Measurements from ENCODE around the gene DSP. TPM values are rescaled to one million over a fixed set of nuclear protein-coding genes. Genes with fewer than 3 reads are reported as not detected.

DSP gene
- total and polyA plus RNA-seq, 2 of the 13 experiments (the other 11 are each of a cell fraction or from before 2014, with no cell fraction given): 89.8 to 117 TPM

DNA sequence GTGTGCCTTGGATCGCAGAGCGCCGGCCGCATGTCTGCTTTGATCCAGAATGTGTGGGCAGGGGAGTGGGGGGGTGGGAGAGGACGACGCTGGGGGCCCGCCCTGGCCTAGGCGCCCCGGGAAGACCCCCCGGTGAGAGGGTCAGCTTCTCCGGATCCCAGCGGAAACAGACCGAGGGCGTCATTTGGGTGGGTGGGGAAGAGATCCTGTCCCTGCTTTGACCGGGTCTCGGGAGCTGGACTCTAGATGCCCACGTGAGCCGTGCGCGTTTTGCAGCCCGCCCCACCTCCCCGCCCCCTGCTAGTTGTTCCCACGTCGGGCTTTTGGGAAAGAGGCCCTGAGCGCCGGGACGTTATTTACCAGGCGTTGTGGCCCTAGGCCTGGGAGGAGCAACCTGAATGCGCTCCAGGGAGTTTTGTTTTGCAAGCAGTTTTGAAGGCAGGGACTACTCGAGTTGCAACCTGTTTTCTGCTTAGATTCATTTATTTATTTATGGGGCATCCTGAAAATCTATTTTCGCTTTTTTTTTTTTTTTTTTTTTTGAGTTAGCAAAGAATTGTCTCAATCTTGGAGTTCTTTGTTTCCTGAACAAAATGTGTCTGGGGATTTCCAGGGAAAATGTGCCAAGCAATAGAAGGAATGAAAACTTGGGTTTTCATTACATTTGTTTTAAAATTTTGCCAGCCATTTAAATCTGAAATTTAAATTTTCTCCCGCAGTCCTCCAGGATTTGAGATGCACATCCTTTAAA lies 1.6 kb downstream of the DSP start (continued):
- no peak for TF ChIP-seq ZNF674 (CRISPR knock-in tag; IDR thresholded peaks at IDR 0.05; ENCODE audit: low read depth)
- TF ChIP-seq, protein P1, sequence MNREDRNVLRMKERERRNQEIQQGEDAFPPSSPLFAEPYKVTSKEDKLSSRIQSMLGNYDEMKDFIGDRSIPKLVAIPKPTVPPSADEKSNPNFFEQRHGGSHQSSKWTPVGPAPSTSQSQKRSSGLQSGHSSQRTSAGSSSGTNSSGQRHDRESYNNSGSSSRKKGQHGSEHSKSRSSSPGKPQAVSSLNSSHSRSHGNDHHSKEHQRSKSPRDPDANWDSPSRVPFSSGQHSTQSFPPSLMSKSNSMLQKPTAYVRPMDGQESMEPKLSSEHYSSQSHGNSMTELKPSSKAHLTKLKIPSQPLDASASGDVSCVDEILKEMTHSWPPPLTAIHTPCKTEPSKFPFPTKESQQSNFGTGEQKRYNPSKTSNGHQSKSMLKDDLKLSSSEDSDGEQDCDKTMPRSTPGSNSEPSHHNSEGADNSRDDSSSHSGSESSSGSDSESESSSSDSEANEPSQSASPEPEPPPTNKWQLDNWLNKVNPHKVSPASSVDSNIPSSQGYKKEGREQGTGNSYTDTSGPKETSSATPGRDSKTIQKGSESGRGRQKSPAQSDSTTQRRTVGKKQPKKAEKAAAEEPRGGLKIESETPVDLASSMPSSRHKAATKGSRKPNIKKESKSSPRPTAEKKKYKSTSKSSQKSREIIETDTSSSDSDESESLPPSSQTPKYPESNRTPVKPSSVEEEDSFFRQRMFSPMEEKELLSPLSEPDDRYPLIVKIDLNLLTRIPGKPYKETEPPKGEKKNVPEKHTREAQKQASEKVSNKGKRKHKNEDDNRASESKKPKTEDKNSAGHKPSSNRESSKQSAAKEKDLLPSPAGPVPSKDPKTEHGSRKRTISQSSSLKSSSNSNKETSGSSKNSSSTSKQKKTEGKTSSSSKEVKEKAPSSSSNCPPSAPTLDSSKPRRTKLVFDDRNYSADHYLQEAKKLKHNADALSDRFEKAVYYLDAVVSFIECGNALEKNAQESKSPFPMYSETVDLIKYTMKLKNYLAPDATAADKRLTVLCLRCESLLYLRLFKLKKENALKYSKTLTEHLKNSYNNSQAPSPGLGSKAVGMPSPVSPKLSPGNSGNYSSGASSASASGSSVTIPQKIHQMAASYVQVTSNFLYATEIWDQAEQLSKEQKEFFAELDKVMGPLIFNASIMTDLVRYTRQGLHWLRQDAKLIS (CRISPR knock-in tag; IDR thresholded peaks at IDR 0.05): peak; percentile 47; the same call in 1 of the 2 replicates
- TF ChIP-seq ZNF552 (CRISPR knock-in tag; IDR thresholded peaks at IDR 0.05; ENCODE audit: borderline replicate concordance): no peak; the same call in 1 of the 2 replicates
- TF ChIP-seq, protein P2, sequence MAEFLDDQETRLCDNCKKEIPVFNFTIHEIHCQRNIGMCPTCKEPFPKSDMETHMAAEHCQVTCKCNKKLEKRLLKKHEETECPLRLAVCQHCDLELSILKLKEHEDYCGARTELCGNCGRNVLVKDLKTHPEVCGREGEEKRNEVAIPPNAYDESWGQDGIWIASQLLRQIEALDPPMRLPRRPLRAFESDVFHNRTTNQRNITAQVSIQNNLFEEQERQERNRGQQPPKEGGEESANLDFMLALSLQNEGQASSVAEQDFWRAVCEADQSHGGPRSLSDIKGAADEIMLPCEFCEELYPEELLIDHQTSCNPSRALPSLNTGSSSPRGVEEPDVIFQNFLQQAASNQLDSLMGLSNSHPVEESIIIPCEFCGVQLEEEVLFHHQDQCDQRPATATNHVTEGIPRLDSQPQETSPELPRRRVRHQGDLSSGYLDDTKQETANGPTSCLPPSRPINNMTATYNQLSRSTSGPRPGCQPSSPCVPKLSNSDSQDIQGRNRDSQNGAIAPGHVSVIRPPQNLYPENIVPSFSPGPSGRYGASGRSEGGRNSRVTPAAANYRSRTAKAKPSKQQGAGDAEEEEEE (CRISPR knock-in tag; IDR thresholded peaks at IDR 0.05; ENCODE audit: borderline replicate concordance): no peak
- TF ChIP-seq YEATS2 (CRISPR knock-in tag; IDR thresholded peaks at IDR 0.05; ENCODE audit: borderline replicate concordance): peak; percentile 58
- TF ChIP-seq, protein P3, sequence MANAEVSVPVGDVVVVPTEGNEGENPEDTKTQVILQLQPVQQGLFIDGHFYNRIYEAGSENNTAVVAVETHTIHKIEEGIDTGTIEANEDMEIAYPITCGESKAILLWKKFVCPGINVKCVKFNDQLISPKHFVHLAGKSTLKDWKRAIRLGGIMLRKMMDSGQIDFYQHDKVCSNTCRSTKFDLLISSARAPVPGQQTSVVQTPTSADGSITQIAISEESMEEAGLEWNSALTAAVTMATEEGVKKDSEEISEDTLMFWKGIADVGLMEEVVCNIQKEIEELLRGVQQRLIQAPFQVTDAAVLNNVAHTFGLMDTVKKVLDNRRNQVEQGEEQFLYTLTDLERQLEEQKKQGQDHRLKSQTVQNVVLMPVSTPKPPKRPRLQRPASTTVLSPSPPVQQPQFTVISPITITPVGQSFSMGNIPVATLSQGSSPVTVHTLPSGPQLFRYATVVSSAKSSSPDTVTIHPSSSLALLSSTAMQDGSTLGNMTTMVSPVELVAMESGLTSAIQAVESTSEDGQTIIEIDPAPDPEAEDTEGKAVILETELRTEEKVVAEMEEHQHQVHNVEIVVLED (CRISPR knock-in tag; IDR thresholded peaks at IDR 0.05; ENCODE audit: borderline replicate concordance): no peak; the same call in 1 of the 2 replicates
- peak; percentile 42; the same call in 1 of the 2 replicates for TF ChIP-seq ARNT2 (CRISPR knock-in tag; IDR thresholded peaks at IDR 0.05; ENCODE audit: low read depth)
- TF ChIP-seq CCDC6 (CRISPR knock-in tag; IDR thresholded peaks at IDR 0.05): peak; percentile 73
- TF ChIP-seq TBL1XR1 (IDR thresholded peaks at IDR 0.05; ENCODE audit: borderline replicate concordance, low read length, partially characterized antibody): no peak
- TF ChIP-seq SIN3A (IDR thresholded peaks at IDR 0.05; ENCODE audit: borderline replicate concordance, low read depth, low read length): peak; percentile 56; the same call in 1 of the 2 replicates
- TF ChIP-seq, protein P4, sequence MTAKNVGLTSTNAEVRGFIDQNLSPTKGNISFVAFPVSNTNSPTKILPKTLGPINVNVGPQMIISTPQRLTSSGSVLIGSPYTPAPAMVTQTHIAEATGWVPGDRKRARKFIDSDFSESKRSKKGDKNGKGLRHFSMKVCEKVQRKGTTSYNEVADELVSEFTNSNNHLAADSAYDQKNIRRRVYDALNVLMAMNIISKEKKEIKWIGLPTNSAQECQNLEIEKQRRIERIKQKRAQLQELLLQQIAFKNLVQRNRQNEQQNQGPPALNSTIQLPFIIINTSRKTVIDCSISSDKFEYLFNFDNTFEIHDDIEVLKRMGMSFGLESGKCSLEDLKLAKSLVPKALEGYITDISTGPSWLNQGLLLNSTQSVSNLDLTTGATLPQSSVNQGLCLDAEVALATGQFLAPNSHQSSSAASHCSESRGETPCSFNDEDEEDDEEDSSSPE (CRISPR knock-in tag; IDR thresholded peaks at IDR 0.05): peak; percentile 69
- TF ChIP-seq PRPF4 (IDR thresholded peaks at IDR 0.05; ENCODE audit: low read depth, low read length, poor library complexity, severe bottlenecking): no peak
- no peak for TF ChIP-seq ZNF274 (CRISPR knock-in tag; IDR thresholded peaks at IDR 0.05)
- no peak for TF ChIP-seq ZNF563 (CRISPR knock-in tag; IDR thresholded peaks at IDR 0.05)
- TF ChIP-seq HNRNPLL (IDR thresholded peaks at IDR 0.05; ENCODE audit: low read depth, low read length, poor library complexity, severe bottlenecking): peak; percentile 71
- peak; percentile 75; the same call in 1 of the 2 replicates for TF ChIP-seq NFKB2 (CRISPR knock-in tag; IDR thresholded peaks at IDR 0.05; ENCODE audit: borderline replicate concordance)
- TF ChIP-seq ZNF776 (CRISPR knock-in tag; IDR thresholded peaks at IDR 0.05): no peak
- no peak; the same call in none of the 2 replicates for TF ChIP-seq PHF8 (CRISPR knock-in tag; IDR thresholded peaks at IDR 0.05)
- 0 out of 2 replicates have a peak, but pooled peaks have one; percentile 44 for TF ChIP-seq ZNF772 (CRISPR knock-in tag; IDR thresholded peaks at IDR 0.05)
- TF ChIP-seq, protein P5, sequence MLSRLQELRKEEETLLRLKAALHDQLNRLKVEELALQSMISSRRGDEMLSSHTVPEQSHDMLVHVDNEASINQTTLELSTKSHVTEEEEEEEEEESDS (CRISPR knock-in tag; IDR thresholded peaks at IDR 0.05; ENCODE audit: borderline replicate concordance): no peak
